Neuron (in vitro differentiated cells): ENCODE results near the gene CRYBG2.

Experiments
- H2AFZ ChIP-seq: one replicate; pipeline ENCODE4 v1.6.1; 2013; ENCODE audit warnings: low read depth, mild to moderate bottlenecking, inconsistent platforms, low read length, moderate library complexity
- H3K27me3 ChIP-seq: one replicate; pipeline ENCODE4 v1.6.1; 2013; ENCODE audit warnings: low read length; ENCODE audit not compliant: insufficient read depth
- H3K36me3 ChIP-seq: one replicate; pipeline ENCODE4 v1.6.1; 2013; ENCODE audit warnings: low read length; ENCODE audit not compliant: insufficient read depth
- H3K4me1 ChIP-seq: one replicate; pipeline ENCODE4 v1.6.1; 2013; ENCODE audit warnings: low read length; ENCODE audit not compliant: insufficient read depth
- H3K4me3 ChIP-seq: 2 replicates; pipeline ENCODE4 v1.5.1; 2013; ENCODE audit warnings: mild to moderate bottlenecking, low read length, moderate library complexity
- H3K9me3 ChIP-seq: one replicate; pipeline ENCODE4 v1.6.1; 2013; ENCODE audit warnings: low read length

CRYBG2 gene

DNA sequence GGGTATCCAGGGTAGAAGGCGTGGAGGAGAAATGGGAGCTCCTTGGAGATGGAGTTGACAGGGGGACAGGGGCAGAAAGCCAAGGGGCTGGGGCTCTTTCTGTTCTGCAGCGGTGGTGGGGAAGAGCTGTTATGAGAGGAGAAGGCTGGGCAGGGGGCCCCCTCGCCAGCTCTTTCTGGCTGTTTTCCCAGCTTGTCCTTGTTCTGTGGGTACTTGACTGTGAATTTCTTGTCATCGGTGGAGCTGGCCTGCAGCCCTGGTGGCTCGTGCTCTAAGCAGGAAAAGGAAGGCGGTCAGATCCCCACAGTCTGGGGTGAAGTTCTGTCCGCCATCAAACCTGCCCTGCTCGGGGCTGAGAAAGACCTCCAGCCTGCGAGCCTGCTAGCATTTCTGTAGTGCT is 11.0 kb upstream of the CRYBG2 start:
- Histone ChIP-seq H3K4me3 (no peak overlapping the region), H3K4me1 (no peaks in the 10 kb centered on the region), H3K36me3 (no peaks in the 10 kb centered on the region), H3K9me3 (no peaks in the 10 kb centered on the region), H2AFZ (no peak overlapping the region), H3K27me3 (no peaks in the 10 kb centered on the region)

- Histone ChIP-seq H3K36me3 (no peaks in the 10 kb centered on the region), H2AFZ (no peak overlapping the region), H3K4me1 (no peaks in the 10 kb centered on the region), H3K9me3 (no peaks in the 10 kb centered on the region), H3K27me3 (no peaks in the 10 kb centered on the region), H3K4me3 (no peak overlapping the region)
These were observed 9.9 kb upstream of the CRYBG2 start for GRCh38 chr1:26363549-26364448.

DNA sequence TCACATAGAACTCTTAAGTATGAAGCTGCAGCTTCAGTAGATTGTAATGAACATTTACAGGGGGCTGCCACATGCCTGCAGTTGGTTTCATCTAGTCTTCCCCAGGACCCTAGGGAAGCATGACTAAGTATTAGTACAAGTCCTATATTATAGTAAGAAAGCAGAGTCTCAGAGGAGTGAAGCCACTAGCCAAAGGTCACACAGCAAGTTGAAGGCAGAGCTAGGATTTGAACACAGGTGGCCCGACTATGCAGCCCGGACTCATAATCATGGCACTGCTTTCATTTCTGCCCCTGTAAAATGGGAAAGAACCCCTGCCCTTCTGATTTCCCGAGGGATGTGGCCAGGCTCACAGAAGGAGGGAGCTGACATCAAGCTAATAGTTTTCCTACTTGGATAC is 8.4 kb upstream of the CRYBG2 start:
- Histone ChIP-seq H3K9me3 (no peaks in the 10 kb centered on the region), H3K4me3 (no peak overlapping the region), H3K4me1 (no peaks in the 10 kb centered on the region), H2AFZ (no peak overlapping the region), H3K36me3 (no peaks in the 10 kb centered on the region), H3K27me3 (no peaks in the 10 kb centered on the region)

GRCh38 chr1:26361605-26362122 is 7.7 kb upstream of the CRYBG2 start:
- Histone ChIP-seq H3K36me3 (no peaks in the 10 kb centered on the region), H3K27me3 (no peaks in the 10 kb centered on the region), H3K9me3 (no peaks in the 10 kb centered on the region), H3K4me1 (no peaks in the 10 kb centered on the region), H2AFZ (no peak overlapping the region), H3K4me3 (no peak overlapping the region)

DNA sequence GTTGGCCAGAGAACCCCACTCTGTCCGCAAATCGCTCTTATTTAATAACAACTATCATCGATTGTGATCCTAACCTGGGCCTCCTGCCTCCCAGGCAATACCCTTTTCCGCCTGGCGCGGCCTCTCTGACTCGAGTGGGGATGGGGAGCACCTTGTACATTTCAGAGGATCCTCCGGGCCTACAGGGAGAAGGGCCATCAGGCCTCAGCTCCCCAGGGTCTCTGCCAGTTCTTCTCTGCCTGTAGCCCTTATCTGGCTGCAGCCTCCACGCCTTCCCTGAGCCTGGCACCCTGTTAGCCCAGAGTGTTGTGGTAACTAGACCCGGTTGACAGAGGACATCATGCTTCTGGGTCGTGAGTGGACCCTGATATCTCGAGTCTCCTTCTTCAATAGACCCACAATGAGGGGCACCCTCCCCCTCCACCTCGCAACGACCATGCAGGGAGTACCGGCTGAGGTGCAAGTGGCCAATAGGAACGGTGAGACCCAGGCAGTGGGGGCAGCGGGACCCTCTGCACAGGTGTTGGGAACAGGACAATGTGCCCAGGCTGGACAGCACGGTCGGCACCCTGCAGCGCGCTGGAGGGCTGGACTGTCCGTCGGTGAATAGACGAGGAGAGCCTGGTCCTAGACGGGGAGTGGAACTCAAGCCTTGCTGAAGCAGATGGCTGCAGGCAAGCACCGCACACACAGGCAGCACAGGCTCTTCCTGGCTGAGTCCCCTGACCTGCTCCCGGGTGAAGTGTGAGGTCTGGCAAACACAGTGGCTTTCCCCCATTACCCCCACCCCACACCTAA is 7.1 kb upstream of the CRYBG2 start:
- no peak overlapping the region for H3K4me3 ChIP-seq

GRCh38 chr1:26359981-26360806 is 6.3 kb upstream of the CRYBG2 start:
- Histone ChIP-seq H2AFZ (no peak overlapping the region), H3K9me3 (no peaks in the 10 kb centered on the region), H3K36me3 (no peaks in the 10 kb centered on the region), H3K4me3 (no peak overlapping the region), H3K4me1 (no peaks in the 10 kb centered on the region), H3K27me3 (no peaks in the 10 kb centered on the region)

More for the DNA sequence above, 7.1 kb upstream of the CRYBG2 start:
- Histone ChIP-seq H2AFZ (no peak overlapping the region), H3K36me3 (no peaks in the 10 kb centered on the region), H3K4me1 (no peaks in the 10 kb centered on the region), H3K9me3 (no peaks in the 10 kb centered on the region), H3K27me3 (no peaks in the 10 kb centered on the region)

DNA sequence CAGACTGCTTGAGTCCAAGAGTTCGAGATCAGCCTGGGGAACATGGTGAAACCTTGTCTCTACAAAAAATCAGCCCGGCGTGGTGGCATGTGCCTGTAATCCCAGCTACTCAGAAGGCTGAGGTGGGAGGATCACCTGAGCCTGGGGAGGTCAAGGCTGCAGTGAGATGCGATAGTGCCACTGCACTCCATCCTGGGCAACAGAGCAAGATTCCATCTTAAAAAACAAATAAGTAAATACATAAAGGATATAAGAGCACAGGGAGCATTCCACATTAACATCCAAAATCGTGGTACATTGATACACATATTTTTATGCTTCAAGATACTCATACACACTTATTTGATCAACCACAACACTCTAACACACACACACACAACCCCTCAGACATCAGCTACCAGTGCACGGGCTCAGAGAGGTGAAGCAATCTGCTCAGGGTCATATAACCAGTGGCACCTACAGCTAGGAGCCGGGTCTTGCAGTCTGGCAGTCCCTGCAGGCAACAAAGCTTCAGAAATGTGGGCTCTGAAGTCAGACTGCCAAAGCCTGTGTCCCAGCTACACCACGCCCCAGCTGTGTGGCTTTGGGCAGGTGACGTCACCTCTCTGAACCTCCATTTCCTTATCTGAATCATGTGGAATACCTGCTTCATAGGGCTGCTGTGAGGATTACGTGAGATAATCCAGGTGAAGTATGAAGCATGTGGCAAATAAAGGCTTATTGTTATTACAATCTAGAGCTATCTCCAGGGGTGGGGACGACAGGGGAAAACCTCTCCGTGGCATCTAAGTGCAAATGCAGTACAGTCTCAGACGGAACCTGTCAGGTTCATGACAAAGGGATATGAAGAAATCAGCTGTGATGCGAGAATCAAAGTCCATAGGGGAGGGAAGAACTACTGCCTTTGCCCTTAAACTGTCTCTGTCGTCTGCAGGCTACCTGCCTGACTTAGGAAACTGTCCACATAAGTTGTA is 4.8 kb upstream of the CRYBG2 start:
- Histone ChIP-seq H3K36me3 (no peaks in the 10 kb centered on the region), H2AFZ (no peak overlapping the region), H3K27me3 (no peaks in the 10 kb centered on the region), H3K9me3 (no peaks in the 10 kb centered on the region), H3K4me3 (no peak overlapping the region), H3K4me1 (no peaks in the 10 kb centered on the region)

DNA sequence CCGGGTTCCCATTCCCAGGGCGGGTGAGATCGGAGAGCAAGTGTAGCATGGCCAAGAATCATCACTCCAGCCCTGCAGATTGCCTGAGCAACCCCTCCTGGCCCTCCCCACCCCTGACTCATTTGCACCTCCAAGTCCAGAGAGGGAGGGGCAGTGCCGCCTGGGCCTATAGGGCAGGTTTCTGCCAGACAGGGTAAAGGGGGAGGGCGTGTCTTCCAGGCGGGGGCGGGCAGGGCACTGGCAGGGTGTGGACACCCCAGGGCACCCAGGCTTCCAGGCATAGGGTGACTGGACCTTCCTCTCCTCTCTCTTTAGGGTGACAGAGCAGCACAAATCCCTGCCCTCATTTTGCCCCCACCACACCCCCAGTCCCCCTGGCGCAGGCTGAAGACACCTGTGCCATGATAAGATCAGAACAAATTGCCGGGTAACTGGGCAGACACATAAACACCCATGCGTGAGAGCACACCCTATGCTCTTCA is 3.2 kb upstream of the CRYBG2 start:
- Histone ChIP-seq H3K4me1 (peaks cover 3% of the 10 kb centered on the region), H3K4me3 (no peak overlapping the region), H2AFZ (no peak overlapping the region), H3K9me3 (no peaks in the 10 kb centered on the region), H3K36me3 (no peaks in the 10 kb centered on the region), H3K27me3 (no peaks in the 10 kb centered on the region)

- Histone ChIP-seq H3K27me3 (no peaks in the 10 kb centered on the region), H3K4me3 (no peak overlapping the region), H3K4me1 (peaks cover 13% of the 10 kb centered on the region), H2AFZ (no peak overlapping the region), H3K36me3 (no peaks in the 10 kb centered on the region), H3K9me3 (no peaks in the 10 kb centered on the region)
These were observed 2.2 kb upstream of the CRYBG2 start for GRCh38 chr1:26356106-26356505.

DNA sequence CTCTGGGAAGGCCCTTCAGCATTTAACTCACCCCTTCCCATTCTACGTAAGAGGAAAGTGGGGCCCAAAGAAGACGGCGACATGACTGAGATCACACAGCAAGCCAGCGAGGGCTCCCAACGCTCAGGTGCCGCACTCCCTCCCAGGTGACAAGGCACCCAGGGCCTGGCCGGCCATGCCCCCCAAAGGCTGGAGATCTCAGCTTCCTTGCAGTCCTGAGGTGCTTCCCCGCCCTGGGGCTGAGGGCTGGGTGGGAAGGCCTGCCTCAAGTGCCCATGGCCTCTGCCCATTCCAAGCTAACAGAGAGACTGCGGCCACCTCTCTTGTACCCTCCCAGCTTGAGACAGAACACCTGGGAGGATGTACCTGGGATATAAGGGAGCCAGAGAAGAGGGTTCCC is 1.0 kb upstream of the CRYBG2 start:
- Histone ChIP-seq H3K4me1 (peaks cover 21% of the 10 kb centered on the region), H3K36me3 (no peaks in the 10 kb centered on the region), H3K9me3 (no peaks in the 10 kb centered on the region), H3K4me3 (no peak overlapping the region), H3K27me3 (no peaks in the 10 kb centered on the region), H2AFZ (no peak overlapping the region)

DNA sequence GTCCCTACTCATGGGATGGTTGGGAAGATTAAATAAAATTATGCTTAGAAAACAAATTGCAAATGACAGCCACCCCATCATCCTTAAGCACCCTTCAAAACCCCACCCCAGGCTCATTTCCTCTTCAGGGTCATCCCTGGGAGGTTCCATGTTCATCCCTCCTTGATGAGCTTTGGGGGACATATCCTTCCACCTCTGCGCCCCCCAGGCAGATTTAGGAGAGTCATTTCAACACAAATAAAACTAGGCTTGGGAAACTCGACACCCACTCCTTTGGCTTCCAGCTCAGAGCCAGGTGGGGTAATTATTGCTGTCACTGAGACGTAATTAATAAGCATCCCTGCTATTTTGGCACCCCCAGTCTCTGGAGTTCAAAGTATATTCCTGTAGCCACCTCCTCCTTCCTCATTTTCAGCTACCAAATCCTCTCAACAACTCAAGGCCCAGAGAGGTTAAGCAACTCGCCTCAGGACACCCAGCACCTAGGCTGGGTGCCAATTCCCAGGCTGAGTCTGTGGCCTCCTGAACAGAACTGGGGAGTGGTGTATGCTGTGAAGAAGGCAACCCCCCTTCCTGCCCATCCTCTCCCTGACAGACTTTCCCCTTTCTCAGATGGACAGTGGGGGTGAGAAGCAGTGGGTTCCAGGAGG is 595 bp downstream of the CRYBG2 start:
- Histone ChIP-seq H3K36me3 (no peaks in the 10 kb centered on the region), H3K4me1 (peaks cover 21% of the 10 kb centered on the region), H2AFZ (no peak overlapping the region), H3K9me3 (no peaks in the 10 kb centered on the region), H3K27me3 (no peaks in the 10 kb centered on the region), H3K4me3 (no peak overlapping the region)
